Measurements from ENCODE around the gene EIF4G3. TPM values are rescaled to one million over a fixed set of nuclear protein-coding genes. Genes with fewer than 3 reads are reported as not detected.

The EIF4G3 gene
- total and polyA plus RNA-seq, 10 of the 15 experiments (the other 5 are each of a cell fraction or from before 2014, with no cell fraction given): 7.4 to 45.1 (median 29.1) TPM

- TF ChIP-seq, protein P1, sequence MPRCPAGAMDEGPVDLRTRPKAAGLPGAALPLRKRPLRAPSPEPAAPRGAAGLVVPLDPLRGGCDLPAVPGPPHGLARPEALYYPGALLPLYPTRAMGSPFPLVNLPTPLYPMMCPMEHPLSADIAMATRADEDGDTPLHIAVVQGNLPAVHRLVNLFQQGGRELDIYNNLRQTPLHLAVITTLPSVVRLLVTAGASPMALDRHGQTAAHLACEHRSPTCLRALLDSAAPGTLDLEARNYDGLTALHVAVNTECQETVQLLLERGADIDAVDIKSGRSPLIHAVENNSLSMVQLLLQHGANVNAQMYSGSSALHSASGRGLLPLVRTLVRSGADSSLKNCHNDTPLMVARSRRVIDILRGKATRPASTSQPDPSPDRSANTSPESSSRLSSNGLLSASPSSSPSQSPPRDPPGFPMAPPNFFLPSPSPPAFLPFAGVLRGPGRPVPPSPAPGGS (IDR thresholded peaks at IDR 0.05; ENCODE audit: borderline replicate concordance, insufficient read depth, low read depth, low read length, poor library complexity, severe bottlenecking): no peak
- TF ChIP-seq NFYA (IDR thresholded peaks at IDR 0.05; ENCODE audit: borderline replicate concordance, low read depth, low read length) (no peak), POU2F2 (IDR thresholded peaks at IDR 0.05; ENCODE audit: borderline replicate concordance, low read depth, low read length) (no peak), ZNF274 (IDR thresholded peaks at IDR 0.05; ENCODE audit: insufficient read depth, insufficient read length) (no peak), IRF4 (IDR thresholded peaks at IDR 0.05; ENCODE audit: low read depth, low read length) (no peak), ZSCAN29 (IDR thresholded peaks at IDR 0.05) (no peak), EZH2 (IDR thresholded peaks at IDR 0.05; ENCODE audit: borderline replicate concordance, control insufficient read depth, low read depth, low read length) (no peak)
These were observed 293.9 kb downstream of the EIF4G3 start (continued) for GRCh38 chr1:20882837-20883236.

GRCh38 chr1:20878799-20879198, 297.9 kb downstream of the EIF4G3 start:
- FAIRE-seq: no peak
- H3K27ac ChIP-seq (ENCODE audit: control insufficient read depth, insufficient read depth): no peak overlapping the region
- ATAC-seq: no peak
- H3K9me3 ChIP-seq (replicated peaks; ENCODE audit: control insufficient read depth, insufficient read depth, low read length): no peaks in the 10 kb centered on the region
- RAD21 ChIA-PET (ENCODE audit: unreplicated experiment): interaction anchor here (1.0 kb wide), 1 partner anchor 111 kb away, joined by 3 read pairs; no protein-coding TSS in a partner anchor
- in situ Hi-C loops (cut with MboI): no loop called here
- H4K20me1 ChIP-seq (ENCODE audit: control insufficient read depth, insufficient read depth): no peaks in the 10 kb centered on the region
- WGBS (ENCODE audit: insufficient coverage, insufficient replicate concordance, low lambda C conversion rate, missing lambda C conversion rate): 90% methylated on average over 7 of the region's 7 CpGs
- CTCF ChIA-PET: interaction anchor here (0.9 to 1.0 kb wide), 2 partner anchors 26 to 182 kb away, joined by 3 read pairs; no protein-coding TSS in a partner anchor
- no peaks in the 10 kb centered on the region; the same call in 1 of the 2 replicates for H3K4me1 ChIP-seq (ENCODE audit: control insufficient read depth, insufficient read depth, low read length)
- H3K4me2 ChIP-seq (ENCODE audit: control insufficient read depth, insufficient read depth): no peak overlapping the region
- SMC1A ChIA-PET (ENCODE audit: uncharacterized antibody, unreplicated experiment): interaction anchor here (0.9 to 1.0 kb wide), 2 partner anchors 19 to 29 kb away, joined by 3 to 4 read pairs; no protein-coding TSS in a partner anchor
- no peaks in the 10 kb centered on the region for H3K27me3 ChIP-seq (replicated peaks in 1 of 2; ENCODE audit: control insufficient read depth in 2 of 2, insufficient read depth in 2 of 2, low read length in 1 of 2)
- intact Hi-C loops (cut with micrococcal nuclease; ENCODE audit: unreplicated experiment): no loop called here
- H3K79me2 ChIP-seq (ENCODE audit: control insufficient read depth, insufficient read depth, low read length): no peaks in the 10 kb centered on the region
- no peak overlapping the region for H3K9ac ChIP-seq (ENCODE audit: control insufficient read depth, insufficient read depth, low read length)
- POLR2A ChIA-PET: no interaction called here
- no peak for DNase-seq (ENCODE audit: low read depth, low spot score)
- H2AFZ ChIP-seq (ENCODE audit: control insufficient read depth, low read depth, low read length): no peak overlapping the region
- no peaks in the 10 kb centered on the region for H3K36me3 ChIP-seq (ENCODE audit: control insufficient read depth in 2 of 2, insufficient read depth in 2 of 2, low read length in 1 of 2)
- H3K4me3 ChIP-seq: no peak overlapping the region
- BruUV-seq (replicated peaks): no TSS peak
- TF ChIP-seq ASH2L (IDR thresholded peaks at IDR 0.05; ENCODE audit: borderline replicate concordance, low read depth): no peak
- TF ChIP-seq RBBP5 (conservative IDR thresholded peaks at IDR 0.05): no peak
- no peak for TF ChIP-seq CHD4 (IDR thresholded peaks at IDR 0.05)
- no peak for TF ChIP-seq CBX3 (IDR thresholded peaks at IDR 0.05; ENCODE audit: borderline replicate concordance, low read depth)
- TF ChIP-seq EGR1 (IDR thresholded peaks at IDR 0.05; ENCODE audit: borderline replicate concordance in 1 of 2, low read depth in 2 of 2, low read length in 2 of 2): no peak
- no peak for TF ChIP-seq NFIC (IDR thresholded peaks at IDR 0.05; ENCODE audit: low read depth, low read length)
- no peak for TF ChIP-seq KAT2A (conservative IDR thresholded peaks at IDR 0.05; ENCODE audit: control insufficient read depth, low read depth, low read length)
- TF ChIP-seq STAT3 (IDR thresholded peaks at IDR 0.05; ENCODE audit: low read depth, low read length): no peak
- TF ChIP-seq, protein P2, sequence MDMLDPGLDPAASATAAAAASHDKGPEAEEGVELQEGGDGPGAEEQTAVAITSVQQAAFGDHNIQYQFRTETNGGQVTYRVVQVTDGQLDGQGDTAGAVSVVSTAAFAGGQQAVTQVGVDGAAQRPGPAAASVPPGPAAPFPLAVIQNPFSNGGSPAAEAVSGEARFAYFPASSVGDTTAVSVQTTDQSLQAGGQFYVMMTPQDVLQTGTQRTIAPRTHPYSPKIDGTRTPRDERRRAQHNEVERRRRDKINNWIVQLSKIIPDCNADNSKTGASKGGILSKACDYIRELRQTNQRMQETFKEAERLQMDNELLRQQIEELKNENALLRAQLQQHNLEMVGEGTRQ (IDR thresholded peaks at IDR 0.05; ENCODE audit: borderline replicate concordance, low read depth, low read length): no peak
- TF ChIP-seq, protein P3, sequence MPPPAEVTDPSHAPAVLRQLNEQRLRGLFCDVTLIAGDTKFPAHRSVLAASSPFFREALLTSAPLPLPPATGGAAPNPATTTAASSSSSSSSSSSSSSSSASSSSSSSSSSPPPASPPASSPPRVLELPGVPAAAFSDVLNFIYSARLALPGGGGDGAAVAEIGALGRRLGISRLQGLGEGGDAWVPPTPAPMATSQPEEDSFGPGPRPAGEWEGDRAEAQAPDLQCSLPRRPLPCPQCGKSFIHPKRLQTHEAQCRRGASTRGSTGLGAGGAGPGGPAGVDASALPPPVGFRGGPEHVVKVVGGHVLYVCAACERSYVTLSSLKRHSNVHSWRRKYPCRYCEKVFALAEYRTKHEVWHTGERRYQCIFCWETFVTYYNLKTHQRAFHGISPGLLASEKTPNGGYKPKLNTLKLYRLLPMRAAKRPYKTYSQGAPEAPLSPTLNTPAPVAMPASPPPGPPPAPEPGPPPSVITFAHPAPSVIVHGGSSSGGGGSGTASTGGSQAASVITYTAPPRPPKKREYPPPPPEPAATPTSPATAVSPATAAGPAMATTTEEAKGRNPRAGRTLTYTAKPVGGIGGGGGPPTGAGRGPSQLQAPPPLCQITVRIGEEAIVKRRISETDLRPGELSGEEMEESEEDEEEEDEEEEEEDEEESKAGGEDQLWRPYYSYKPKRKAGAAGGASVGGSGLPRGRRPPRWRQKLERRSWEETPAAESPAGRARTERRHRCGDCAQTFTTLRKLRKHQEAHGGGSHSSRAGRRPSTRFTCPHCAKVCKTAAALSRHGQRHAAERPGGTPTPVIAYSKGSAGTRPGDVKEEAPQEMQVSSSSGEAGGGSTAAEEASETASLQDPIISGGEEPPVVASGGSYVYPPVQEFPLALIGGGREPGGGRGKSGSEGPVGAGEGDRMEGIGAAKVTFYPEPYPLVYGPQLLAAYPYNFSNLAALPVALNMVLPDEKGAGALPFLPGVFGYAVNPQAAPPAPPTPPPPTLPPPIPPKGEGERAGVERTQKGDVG (CRISPR knock-in tag; IDR thresholded peaks at IDR 0.05): no peak
- no peak for TF ChIP-seq CHD1 (IDR thresholded peaks at IDR 0.05; ENCODE audit: low read depth, low read length)

All from GM12878 (cell line).